SK-N-SH treated with all-trans-retinoic acid at 6 μM for 48 hours (cell line): Measurements from ENCODE around the gene GBGT1.

Experiments
- ATAC-seq: fragments of 200-7000 bp; cut with Tn5 transposase; 3 replicates; pipeline ENCODE4 v1.9.1; 2020; ENCODE audit warnings: mild to moderate bottlenecking, moderate library complexity
- BACH2 ChIP-seq: fragments of 250-450 bp; sonication (Bioruptor Pico); IDR thresholded peaks from 2 replicates; pipeline ENCODE4 v1.9.0; 2021; ENCODE audit warnings: mild to moderate bottlenecking, borderline replicate concordance
- CREB5 ChIP-seq: fragments of 250-450 bp; sonication (Bioruptor Pico); IDR thresholded peaks from 2 replicates; pipeline ENCODE4 v1.5.1; 2020; ENCODE audit warnings: low read depth, mild to moderate bottlenecking, moderate library complexity
- ESRRG ChIP-seq: fragments of 250-450 bp; sonication (Bioruptor Pico); IDR thresholded peaks from 2 replicates; pipeline ENCODE4 v1.6.1; 2021; ENCODE audit warnings: mild to moderate bottlenecking
- GLIS3 ChIP-seq: fragments of 250-450 bp; sonication (Bioruptor Pico); IDR thresholded peaks from 2 replicates; pipeline ENCODE4 v1.5.0; 2020; ENCODE audit warnings: mild to moderate bottlenecking, moderate library complexity
- ISL1 ChIP-seq: fragments of 250-450 bp; sonication (Bioruptor Pico); IDR thresholded peaks from 2 replicates; pipeline ENCODE4 v2.1.2; 2022; ENCODE audit warnings: mild to moderate bottlenecking, moderate library complexity
- POU6F1 ChIP-seq: fragments of 250-450 bp; sonication (Bioruptor Pico); IDR thresholded peaks from 2 replicates; pipeline ENCODE4 v1.8.0; 2021; ENCODE audit warnings: low read depth, mild to moderate bottlenecking, moderate library complexity, borderline replicate concordance
- PPARA ChIP-seq: fragments of 250-450 bp; sonication (Bioruptor Pico); IDR thresholded peaks from 2 replicates; pipeline ENCODE4 v1.5.0; 2020; ENCODE audit warnings: mild to moderate bottlenecking, borderline replicate concordance
- SNAI2 ChIP-seq: fragments of 250-450 bp; sonication (Bioruptor Pico); IDR thresholded peaks from 2 replicates; pipeline ENCODE4 v1.5.0; 2020; ENCODE audit warnings: mild to moderate bottlenecking, moderate library complexity
- TCF4 ChIP-seq: fragments of 250-450 bp; sonication (Bioruptor Pico); IDR thresholded peaks from 2 replicates; pipeline ENCODE4 v1.8.0; 2021; ENCODE audit warnings: mild to moderate bottlenecking, moderate library complexity, borderline replicate concordance
- ZC3H10 ChIP-seq: fragments of 250-450 bp; sonication (Bioruptor Pico); IDR thresholded peaks from 2 replicates; pipeline ENCODE4 v1.5.1; 2021; ENCODE audit warnings: mild to moderate bottlenecking, moderate library complexity
- ZFP3 ChIP-seq: fragments of 250-450 bp; sonication (Bioruptor Pico); IDR thresholded peaks from 2 replicates; pipeline ENCODE4 v1.5.0; 2020; ENCODE audit warnings: mild to moderate bottlenecking, moderate library complexity
- ZNF565 ChIP-seq: fragments of 450-650 bp; formaldehyde crosslinking; conservative IDR thresholded peaks from 2 replicates; pipeline ENCODE4 v1.5.0; 2020; ENCODE audit warnings: low read depth, mild to moderate bottlenecking, moderate library complexity
- ZNF70 ChIP-seq: fragments of 450-650 bp; formaldehyde crosslinking; IDR thresholded peaks from 2 replicates; pipeline ENCODE4 v1.5.0; 2020; ENCODE audit warnings: mild to moderate bottlenecking, moderate library complexity
- ZNF8 ChIP-seq: fragments of 450-650 bp; formaldehyde crosslinking; IDR thresholded peaks from 2 replicates; pipeline ENCODE4 v1.5.0; 2020; ENCODE audit warnings: mild to moderate bottlenecking, moderate library complexity
- TF ChIP-seq, protein P1 (sequence below): fragments of 250-450 bp; sonication (Bioruptor Pico); IDR thresholded peaks from 2 replicates; pipeline ENCODE4 v1.5.1; 2021; ENCODE audit warnings: mild to moderate bottlenecking, moderate library complexity
- TF ChIP-seq, protein P2 (sequence below): fragments of 250-450 bp; sonication (Bioruptor Pico); IDR thresholded peaks from 2 replicates; pipeline ENCODE4 v1.5.0; 2020; ENCODE audit warnings: mild to moderate bottlenecking, moderate library complexity

The GBGT1 gene

GRCh38 chr9:133161547-133161950 lies 2.2 kb downstream of the GBGT1 start:
- ATAC-seq: no peak
- TF ChIP-seq GLIS3 (no peak), ZFP3 (CRISPR knock-in tag) (no peak), ESRRG (CRISPR knock-in tag) (no peak), CREB5 (no peak), BACH2 (CRISPR knock-in tag) (no peak), ZNF8 (CRISPR knock-in tag) (no peak), ZNF70 (CRISPR knock-in tag) (no peak)
- TF ChIP-seq, protein P1, sequence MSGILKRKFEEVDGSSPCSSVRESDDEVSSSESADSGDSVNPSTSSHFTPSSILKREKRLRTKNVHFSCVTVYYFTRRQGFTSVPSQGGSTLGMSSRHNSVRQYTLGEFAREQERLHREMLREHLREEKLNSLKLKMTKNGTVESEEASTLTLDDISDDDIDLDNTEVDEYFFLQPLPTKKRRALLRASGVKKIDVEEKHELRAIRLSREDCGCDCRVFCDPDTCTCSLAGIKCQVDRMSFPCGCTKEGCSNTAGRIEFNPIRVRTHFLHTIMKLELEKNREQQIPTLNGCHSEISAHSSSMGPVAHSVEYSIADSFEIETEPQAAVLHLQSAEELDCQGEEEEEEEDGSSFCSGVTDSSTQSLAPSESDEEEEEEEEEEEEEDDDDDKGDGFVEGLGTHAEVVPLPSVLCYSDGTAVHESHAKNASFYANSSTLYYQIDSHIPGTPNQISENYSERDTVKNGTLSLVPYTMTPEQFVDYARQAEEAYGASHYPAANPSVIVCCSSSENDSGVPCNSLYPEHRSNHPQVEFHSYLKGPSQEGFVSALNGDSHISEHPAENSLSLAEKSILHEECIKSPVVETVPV (CRISPR knock-in tag): no peak

- peak; percentile 92 for ATAC-seq
- no peak for TF ChIP-seq ISL1 (CRISPR knock-in tag)
- TF ChIP-seq TCF4 (CRISPR knock-in tag): peak; percentile 15; the same call in 1 of the 2 replicates
Observed at GRCh38 chr9:133160742-133161546, 2.8 kb downstream of the GBGT1 start.

GRCh38 chr9:133158695-133159094 lies 5.0 kb downstream of the GBGT1 start:
- TF ChIP-seq POU6F1 (CRISPR knock-in tag): no peak
- no peak for TF ChIP-seq ZNF565 (CRISPR knock-in tag)
- TF ChIP-seq, all 23 proteins: peak for 0
- no peak for ATAC-seq

DNA sequence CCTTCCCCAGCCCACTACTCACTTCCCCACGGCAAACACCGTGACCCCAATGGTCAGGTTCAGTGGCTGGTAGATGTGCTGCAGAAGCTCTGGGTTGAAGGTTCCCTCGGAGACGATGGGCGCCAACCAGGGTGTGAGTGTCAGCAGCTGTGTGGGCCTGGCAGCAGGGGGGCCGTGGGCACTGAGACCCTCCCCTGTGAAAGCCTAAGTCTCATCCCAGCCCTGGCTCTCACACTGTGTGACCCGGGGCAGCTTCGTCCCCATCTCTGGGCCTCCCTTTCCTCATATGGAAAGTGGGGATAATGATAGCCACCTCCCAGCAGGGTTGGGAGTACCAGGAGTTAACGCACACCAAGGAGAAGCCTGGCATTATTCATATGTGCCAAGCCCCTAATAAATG lies 8.6 kb downstream of the GBGT1 start:
- no peak for ATAC-seq
- TF ChIP-seq ESRRG (CRISPR knock-in tag): no peak
- TF ChIP-seq ZC3H10: no peak
- TF ChIP-seq POU6F1 (CRISPR knock-in tag): no peak
- TF ChIP-seq, protein P2, sequence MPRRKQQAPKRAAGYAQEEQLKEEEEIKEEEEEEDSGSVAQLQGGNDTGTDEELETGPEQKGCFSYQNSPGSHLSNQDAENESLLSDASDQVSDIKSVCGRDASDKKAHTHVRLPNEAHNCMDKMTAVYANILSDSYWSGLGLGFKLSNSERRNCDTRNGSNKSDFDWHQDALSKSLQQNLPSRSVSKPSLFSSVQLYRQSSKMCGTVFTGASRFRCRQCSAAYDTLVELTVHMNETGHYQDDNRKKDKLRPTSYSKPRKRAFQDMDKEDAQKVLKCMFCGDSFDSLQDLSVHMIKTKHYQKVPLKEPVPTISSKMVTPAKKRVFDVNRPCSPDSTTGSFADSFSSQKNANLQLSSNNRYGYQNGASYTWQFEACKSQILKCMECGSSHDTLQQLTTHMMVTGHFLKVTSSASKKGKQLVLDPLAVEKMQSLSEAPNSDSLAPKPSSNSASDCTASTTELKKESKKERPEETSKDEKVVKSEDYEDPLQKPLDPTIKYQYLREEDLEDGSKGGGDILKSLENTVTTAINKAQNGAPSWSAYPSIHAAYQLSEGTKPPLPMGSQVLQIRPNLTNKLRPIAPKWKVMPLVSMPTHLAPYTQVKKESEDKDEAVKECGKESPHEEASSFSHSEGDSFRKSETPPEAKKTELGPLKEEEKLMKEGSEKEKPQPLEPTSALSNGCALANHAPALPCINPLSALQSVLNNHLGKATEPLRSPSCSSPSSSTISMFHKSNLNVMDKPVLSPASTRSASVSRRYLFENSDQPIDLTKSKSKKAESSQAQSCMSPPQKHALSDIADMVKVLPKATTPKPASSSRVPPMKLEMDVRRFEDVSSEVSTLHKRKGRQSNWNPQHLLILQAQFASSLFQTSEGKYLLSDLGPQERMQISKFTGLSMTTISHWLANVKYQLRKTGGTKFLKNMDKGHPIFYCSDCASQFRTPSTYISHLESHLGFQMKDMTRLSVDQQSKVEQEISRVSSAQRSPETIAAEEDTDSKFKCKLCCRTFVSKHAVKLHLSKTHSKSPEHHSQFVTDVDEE: no peak
- TF ChIP-seq ZNF70 (CRISPR knock-in tag): no peak
- TF ChIP-seq ZFP3 (CRISPR knock-in tag): no peak
- TF ChIP-seq CREB5: no peak
- TF ChIP-seq ZNF8 (CRISPR knock-in tag): no peak
- no peak for TF ChIP-seq PPARA
- no peak for TF ChIP-seq SNAI2
